HG03066 (cell line): ENCODE measurements around the gene SASH1.

Experiments
- ATAC-seq: cut with Tn5 transposase; IDR thresholded peaks from one replicate; pipeline ENCODE4 v1.9.1; 2021; ENCODE audit warnings: low read depth; ENCODE audit not compliant: unreplicated experiment

The SASH1 gene

DNA sequence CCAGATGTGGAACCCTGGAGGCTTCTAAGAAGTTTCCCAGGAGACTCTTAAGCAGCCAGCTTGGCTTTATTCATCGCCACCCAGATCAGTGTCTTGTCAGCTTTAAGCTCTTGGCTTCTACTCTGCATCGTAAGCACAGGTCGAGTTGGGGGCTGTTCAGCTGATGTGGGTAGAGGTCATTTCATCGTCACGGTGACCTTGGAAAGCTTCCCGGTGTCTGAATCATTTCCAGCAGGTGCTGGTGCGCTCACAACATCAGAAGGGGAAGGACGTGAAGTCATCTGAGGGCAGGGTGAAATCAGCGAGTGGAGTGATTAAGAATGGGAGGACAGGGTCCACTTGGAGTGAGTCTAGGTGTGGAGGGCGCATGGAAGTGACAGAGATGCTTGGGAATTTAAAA lies 112.6 kb downstream of the SASH1 start:
- no peak for ATAC-seq

DNA sequence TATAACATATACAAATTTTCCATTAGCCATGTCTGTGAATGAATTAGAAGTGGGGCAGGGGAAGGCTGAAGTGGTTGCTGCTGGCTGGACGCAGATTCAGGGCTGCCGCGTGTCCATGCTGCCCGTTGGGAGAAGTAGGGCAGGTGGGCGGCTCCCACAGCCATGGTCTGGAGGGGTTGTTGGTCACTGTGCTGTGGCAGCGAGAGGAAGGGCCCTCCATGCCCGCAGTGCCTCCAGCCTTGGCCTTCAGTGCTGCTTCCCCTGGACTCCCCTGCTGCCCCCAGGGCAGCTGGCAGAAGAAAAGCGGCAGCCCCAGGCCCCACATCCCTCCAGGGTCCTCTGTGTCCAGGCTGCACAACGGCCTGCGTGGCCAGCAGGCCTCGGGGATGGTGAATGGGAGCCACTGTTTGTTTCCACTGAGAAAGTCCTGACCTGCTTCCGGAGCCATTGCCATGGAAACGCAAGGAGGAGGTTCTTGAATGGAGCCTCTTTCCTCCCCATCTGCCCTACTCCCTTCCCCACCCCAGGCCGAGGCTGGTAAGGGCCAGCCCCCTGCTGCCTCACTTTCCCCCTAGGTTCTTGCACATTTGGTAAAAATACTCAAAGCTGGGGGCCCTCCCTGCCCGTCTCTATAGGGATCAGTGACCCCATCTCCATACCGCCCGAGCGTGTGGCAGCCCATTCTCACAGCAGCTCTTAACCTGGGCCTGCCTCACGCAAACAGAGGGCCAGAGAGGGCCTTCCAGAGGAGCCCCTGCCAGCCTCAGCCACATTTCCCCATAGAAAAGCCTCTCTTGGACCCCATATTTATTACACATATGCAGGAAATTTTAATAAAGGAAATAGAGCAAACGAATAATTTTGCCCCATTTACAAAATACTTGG lies 113.3 kb downstream of the SASH1 start:
- no peak for ATAC-seq

DNA sequence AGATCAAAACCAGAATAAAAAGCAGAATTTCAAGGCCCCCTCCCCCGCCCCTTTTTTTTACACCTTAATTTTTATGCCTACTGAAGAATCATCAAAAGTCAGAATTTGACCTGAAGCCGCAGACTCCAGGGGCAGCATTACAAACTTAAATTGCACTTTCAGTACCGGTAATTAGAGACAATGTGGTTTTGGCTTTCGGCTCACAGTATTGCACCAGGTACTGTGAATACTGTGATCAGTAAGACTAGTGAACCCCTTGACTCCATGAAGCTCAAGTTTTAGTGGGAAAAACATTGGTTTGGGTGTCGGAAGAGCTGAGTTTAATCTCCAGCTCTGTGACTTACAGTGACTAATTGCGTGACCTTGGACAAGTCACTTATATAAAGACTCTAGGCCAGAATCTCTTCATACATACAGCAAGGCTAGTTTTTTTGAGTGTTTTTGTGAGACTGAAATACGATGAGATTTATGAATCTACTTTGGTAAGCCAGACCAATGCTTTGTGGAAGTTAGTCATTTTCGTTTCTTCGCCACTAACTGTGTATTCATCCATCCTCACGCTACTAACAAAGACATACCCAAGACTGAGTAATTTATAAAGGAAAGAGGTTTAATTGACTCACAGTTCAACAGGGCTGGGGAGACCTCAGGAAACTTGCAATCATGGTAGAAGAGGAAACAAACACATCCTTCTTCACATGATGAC lies 114.7 kb downstream of the SASH1 start:
- no peak for ATAC-seq

DNA sequence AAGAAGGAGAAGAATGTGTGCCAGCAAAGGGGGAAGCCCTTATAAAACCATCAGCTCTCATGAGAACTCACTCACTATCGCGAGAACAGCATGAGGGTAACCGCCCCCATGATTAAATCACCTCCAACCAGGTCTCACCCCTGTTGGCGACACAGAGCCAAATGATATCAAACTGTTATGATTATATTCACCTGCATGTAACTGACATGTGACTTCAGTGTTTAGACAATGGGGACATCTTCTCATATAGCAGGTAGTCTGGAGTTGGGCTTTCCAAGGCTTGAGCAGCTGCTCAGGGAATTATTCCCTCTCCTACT lies 115.2 kb downstream of the SASH1 start:
- no peak for ATAC-seq

DNA sequence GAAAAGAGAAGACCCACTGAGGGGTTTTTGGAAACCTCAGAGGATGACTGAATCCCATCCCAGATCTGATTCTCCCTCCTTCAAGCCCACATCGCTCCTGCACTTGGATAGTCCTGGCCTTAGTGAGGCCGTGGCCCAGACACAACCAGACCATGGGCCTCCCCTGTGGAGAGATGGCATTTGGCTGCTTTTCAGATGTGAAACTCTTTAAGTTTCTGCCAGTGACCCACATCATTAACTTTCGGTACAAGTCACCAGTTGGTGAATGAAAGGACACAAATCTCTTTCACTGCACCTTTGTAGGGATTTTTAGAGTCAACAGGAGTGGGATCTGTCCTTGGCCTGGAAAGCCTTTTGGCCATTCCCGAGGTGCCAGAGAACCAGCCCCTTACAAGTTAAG lies 116.6 kb downstream of the SASH1 start:
- no peak for ATAC-seq

DNA sequence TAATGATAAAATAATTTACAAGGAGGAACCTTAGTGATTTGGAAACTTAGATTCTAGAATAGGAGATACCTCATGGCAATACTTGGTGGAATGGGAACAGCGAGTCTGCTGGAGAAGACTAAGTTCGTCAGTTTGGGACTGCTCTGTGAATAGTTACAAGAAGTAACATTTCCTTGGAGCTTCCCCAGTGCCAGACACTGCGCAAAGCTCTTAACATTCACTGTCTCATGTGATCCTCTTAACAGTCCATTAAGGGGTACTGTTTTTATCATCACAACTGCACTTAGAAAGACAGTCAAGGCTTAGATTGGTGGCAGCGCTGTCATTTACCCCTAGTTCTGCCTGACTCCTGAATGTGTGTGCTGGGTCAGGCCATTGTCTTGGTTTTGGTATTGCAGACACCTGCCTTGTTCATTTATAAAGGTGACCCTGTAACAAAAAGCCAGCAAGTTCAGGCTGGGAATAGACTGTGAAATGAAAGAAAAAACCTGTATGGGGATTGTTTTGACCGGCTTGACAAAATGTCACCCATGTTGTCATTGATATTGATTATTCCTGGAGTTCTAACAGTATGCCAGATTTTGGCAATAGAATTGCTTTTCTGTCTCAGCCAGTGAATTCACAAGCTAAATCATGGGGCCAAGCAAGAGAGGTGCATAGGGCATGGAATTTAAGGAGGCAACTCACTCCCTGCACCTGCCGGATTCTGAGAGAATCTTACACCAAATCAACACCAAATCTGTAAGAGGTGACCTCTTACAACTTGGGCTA lies 118.4 kb downstream of the SASH1 start:
- no peak for ATAC-seq

DNA sequence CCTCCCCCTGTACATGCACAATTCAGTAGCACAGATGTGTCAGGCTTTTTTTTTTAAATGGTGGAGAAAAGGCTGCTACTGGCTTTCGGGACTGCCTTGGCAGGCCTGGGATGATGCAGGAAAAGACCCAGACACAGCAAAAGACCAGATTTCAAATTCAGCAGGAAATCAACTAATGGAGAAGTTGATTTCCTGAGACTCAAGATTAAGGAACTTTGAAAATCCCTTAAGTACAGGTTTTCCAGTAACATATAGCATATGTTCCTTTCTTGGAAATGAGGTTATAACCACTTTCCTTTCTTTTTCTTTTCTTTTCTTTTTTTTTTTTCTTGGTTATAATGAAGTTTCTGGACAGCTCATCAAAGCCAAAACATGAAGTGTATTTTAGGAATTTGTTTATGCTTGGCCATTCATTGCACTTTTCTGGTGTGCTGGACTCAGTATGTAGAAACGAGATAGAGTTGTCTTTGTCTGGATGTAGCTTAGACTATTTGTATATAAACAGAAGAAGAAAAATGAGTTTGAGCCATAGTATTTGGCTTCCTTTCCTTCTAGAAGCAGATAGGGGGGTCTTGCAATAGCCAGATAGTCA lies 119.4 kb downstream of the SASH1 start:
- no peak for ATAC-seq

DNA sequence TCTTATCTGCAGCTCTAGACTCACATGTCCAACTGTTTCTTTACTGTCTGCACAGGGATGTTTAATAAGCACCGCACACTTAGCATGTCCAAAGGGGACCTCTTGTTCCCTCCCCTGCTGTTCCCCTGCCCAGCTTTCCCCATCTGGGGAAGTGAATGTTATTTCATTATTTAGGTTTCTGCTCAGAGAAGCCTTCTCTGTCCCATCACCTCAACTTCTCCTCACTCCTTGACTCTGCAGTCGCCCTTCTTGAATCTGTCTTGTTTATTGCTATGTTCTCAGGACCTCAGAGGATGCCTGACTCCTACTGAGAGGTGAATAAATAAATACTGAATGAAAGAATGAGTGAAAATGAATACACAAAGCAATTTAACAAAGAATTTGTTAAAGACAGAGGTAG lies 121.0 kb downstream of the SASH1 start:
- no peak for ATAC-seq

DNA sequence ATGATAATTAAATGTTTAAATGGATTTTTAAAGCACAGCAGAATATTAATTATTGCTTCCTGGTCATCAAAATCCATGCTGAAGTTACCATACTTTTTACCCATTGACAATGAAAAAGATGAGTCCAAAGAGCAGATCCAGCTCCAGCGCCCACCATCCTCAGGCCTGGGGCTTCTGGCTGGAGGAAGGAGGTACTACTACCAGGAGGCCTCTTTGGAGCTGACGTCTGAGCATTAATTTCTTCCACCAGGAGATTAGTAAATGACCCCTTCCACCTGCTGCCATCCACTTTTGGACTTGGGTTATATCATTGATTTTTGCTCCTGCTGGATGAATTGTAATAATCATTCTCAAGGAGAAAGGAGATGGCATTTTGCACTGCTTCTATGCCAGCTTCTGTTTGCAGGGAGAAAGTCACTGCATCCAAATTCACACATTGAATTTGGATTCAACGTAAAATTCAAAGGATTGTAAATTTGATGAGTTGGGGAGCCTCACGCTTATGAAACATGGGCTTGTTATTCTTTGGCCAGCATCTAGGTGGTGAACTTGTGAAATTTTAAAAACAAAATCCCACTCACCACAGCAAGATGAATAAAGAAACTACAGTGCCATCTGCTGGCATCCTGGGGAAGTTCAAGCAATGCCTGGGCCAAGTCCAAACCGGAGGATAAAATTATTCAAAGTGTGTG lies 121.8 kb downstream of the SASH1 start:
- no peak for ATAC-seq

DNA sequence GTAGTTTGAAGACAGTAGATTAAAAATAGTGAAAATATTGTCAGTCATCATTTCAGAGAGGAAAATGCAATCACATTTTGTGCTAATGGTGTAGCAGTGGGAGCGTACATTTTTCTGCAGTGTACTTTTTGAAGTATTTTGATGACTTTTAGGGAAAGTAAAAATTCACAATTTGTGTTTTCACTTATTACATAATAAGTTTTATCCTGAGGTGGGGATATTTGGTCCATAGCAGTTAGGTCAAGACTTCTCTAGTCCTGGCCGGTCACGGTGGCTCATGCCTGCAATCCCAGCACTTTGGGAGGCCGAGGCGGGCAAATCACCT lies 122.3 kb downstream of the SASH1 start:
- ATAC-seq, result no peak

DNA sequence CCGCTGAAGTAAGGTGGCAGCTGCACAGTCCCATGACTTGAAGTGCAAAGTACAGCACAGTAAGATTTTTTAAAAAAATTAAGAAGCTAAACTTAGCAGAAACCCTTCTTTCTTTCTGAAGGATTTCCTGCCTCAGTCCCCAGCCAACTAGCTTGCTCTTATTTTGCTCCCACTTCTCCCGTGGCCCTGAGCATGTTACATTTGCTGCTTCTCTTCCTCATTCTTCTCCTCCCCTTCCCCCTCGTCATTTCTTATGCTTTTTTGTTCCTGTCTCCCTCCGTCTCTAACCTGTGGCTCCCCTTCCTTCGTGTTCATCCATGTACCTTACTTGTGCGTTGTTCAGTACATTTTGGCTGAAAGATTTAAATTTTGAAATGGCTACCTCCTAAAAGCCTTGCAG lies 123.0 kb downstream of the SASH1 start:
- no peak for ATAC-seq

DNA sequence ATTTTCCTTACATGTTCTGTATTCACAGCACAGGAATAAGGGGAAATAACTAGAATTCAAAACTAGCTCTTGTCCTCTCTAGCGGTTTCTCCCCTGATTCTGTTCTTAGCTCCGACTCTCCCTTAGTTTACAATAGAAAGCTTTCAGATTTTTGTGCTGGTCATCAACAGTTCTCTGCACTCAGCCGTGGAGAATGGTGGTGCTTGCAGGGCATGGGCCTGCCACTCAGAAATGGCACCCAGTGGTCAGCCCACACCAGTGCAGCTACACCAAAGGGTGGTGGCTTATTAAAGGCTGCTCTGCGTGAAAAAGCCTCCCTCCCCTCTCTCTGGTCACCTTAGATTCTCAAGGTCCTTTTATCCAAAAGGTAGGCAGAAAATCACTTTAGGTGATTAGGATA lies 123.5 kb downstream of the SASH1 start:
- no peak for ATAC-seq

DNA sequence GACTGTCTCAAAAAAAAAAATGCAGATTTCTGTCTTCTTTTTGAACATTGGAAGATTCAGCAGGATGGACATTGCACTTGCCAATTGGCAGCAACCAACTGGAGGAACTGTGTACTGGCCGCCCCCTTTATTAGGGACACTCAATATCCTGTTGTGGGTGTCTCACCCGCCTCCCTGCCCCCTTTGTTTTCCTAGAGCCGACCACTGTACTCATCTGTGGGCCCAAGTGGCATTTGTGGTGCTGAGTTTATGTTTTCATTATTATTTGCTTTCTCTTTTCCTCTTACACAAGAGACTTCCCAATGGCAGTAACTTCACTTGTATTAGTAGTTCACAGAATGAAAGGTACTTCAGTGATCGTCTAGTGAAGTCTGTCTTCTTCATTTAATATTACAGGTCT lies 125.3 kb downstream of the SASH1 start:
- ATAC-seq, result no peak

DNA sequence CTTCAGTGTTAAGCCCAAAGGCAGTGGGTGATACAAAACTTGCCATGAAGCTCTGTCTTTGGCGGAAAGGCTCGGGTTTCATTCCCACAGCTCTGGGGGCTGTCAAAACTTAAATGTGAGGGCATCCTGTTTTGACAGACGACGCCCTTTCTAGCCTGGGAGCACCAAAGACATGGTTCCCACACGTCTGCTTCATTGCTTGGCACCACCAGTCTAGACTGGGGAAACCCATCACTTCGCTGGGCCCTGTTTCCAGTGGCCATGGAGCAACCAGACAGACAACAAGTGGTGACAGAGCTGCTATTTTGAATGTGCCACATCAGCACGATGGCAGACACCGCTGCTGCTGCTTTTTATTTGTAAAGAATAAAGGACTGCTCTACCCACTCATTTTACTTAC lies 127.5 kb downstream of the SASH1 start:
- no peak for ATAC-seq

DNA sequence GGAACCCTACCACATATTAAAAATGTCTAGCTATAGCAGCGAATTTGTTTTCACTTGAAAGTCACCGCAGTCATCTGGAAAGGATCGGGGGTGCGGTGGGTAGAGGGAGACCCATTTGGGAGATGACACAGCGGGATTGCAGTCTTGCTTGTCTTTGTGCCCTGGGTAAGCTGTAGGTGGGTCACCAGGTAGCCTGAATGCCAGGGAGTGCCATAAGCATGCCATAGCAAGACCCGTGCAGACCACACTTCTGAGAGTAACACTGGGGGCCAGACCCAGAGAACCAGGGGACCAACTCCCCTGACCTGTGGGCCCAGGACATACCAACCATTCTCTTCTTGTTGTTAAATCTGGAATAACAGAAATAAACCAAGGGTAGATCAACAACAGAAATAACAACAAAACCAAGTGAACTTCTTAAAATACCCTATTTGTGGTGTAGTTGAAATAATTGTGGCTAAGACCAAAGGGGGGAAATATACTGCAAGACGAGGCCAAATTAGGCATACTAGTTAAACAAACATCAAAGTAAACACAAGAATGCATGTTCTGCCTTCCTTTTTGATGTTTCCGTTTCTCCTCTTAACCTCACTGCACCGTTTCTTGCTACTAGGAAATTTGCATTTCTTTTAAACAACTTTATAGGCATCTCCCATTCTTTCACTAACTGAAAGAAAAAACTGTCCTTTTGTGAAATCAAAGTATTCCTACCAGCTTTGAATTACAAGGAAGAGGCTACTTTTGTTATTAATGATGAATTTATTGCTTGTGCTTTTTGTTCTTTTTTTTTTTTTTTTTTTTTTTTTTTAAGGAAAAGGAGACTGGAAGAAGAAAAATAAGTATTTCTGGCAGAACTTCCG lies 128.2 kb downstream of the SASH1 start:
- ATAC-seq, result no peak

DNA sequence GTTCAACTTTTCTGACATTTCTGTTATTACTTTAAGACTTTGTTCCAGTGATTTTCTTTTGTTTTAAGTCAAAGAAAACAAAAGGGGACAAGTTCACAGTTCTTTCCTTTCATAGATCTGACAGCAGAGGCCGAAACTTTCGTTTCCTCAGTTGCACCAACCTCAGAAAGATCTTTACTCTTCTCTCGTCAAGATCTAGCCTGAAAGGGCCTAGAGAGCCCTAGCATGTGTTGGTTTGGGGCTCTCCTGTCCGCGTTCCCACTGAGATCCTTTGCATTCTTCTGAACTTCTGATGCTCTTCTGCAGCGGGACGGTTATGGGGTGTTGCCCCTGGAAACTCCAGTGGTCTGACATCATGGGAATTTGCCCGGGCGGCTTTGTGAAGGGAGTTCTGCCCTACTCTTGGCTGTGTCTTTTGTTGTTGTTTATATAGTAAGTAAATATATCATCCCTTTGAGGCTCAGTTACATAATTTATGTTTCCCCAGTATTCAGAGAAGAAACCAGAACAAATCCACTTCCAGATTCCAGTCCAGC lies 129.1 kb downstream of the SASH1 start:
- no peak for ATAC-seq

DNA sequence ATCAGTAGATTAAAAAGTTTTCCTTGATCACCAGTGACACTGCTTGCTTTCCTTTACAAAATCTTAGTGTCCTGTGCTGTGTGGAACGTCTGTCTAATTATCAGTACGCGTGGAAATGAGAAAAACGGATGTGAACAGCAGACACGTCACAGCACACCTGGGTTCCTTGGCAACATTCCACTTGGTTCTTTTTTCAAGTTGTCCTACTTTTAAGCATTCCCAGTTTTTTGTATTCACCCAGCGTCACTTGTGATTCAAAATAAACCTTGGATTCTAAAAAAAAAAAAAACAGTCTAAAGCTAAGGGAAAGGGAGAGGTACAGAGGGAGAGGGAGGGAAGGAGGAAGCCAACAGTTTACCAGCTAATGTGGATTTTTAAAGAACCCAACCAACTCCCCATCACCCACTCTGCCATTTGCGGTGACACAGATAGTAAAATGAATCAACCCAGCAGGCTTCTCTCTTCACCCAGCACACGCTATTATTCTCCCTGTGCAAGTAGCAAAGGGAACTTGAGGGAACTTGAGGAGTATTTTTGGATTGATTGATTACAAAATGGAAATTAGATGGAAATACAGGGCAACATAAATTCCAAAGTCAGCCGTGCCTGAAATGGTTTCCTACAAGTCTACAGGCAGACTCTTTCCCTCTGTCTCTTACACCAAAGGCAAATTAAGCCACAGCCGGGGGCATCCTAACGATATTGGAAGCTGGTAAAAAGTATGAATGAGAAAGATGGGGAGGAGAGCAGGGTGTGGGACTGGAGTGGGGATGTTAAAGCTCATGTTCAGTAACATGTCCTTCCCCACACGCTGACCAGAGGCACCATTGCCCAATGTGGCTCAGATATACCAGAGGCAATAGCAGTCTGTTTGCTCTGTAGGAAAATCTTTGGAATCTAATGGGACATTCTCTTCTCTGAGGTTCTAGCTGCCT lies 129.8 kb downstream of the SASH1 start:
- no peak for ATAC-seq

DNA sequence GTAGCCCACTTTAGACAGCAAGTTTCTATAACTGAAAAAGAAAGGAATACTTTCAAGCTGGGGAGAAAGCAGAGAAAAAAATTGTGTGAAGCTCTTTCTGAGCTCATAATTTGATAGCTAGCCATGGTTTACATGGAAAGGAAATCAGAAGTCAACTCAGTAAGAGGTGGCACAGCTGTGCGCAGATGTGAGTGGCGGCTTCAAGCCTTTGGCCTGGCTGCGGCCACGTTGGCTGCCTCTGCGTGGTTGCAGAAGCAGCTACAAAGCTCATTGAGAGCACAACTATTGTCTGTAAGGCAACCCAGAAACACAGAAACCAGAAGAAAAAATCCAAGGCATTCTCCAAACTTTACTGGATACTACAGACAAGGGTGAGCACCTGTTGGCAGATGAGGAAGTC lies 136.9 kb downstream of the SASH1 start:
- ATAC-seq, result no peak
